ENCODE results near the gene GRIK4.
"Not testable (repeated sequence)": the region's sequence is repeated elsewhere in the genome, so short reads cannot be mapped to it uniquely, and the experiment has no call there.

GRIK4 gene

GRCh38 chr11:120784566-120785251 lies 273.2 kb downstream of the GRIK4 start:
- TF ChIP-seq, protein P1, sequence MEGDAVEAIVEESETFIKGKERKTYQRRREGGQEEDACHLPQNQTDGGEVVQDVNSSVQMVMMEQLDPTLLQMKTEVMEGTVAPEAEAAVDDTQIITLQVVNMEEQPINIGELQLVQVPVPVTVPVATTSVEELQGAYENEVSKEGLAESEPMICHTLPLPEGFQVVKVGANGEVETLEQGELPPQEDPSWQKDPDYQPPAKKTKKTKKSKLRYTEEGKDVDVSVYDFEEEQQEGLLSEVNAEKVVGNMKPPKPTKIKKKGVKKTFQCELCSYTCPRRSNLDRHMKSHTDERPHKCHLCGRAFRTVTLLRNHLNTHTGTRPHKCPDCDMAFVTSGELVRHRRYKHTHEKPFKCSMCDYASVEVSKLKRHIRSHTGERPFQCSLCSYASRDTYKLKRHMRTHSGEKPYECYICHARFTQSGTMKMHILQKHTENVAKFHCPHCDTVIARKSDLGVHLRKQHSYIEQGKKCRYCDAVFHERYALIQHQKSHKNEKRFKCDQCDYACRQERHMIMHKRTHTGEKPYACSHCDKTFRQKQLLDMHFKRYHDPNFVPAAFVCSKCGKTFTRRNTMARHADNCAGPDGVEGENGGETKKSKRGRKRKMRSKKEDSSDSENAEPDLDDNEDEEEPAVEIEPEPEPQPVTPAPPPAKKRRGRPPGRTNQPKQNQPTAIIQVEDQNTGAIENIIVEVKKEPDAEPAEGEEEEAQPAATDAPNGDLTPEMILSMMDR (IDR thresholded peaks at IDR 0.05; ENCODE audit: borderline replicate concordance, control extremely low read depth, extremely low read depth, insufficient read depth, missing control alignments), result no peak
- no peak for DNase-seq (ENCODE audit: low spot score)
- in situ Hi-C loops (cut with MboI; ENCODE audit: low sequenced_read_pairs, unreplicated experiment), result no loop called here

GRCh38 chr11:120785576-120785975 lies 274.0 kb downstream of the GRIK4 start:
- in situ Hi-C loops (cut with MboI; ENCODE audit: low sequenced_read_pairs, unreplicated experiment), result no loop called here
- no peak for DNase-seq (ENCODE audit: low spot score)
- TF ChIP-seq, protein P1 (IDR thresholded peaks at IDR 0.05; ENCODE audit: borderline replicate concordance, control extremely low read depth, extremely low read depth, insufficient read depth, missing control alignments), result no peak

DNA sequence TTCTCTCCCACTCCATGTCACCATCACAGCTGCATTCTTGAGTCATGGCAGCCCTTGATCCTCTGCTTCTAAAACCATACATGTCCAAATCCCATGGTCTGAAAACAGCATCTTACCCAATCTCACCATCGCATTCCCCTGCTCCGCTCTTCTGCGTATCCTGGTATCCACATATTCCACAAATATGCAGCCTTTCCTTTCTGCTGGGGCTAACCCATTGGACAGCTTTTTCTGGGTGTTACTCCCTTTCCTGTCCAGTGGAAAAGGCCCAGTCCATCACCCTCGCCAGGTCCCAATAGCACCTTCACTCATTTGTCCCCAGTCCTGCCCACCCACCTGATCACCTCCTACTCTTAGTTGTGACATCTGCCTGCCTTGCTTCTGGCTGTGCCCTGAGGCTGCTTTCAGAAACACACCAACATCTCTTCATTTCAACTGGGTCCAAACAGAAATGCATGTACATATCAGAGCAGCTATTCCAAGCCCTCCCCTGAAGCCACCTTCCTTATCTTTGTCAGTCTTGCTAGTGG lies 274.7 kb downstream of the GRIK4 start:
- no peak for DNase-seq (ENCODE audit: low spot score)
- in situ Hi-C loops (cut with MboI; ENCODE audit: low sequenced_read_pairs, unreplicated experiment), result no loop called here
- TF ChIP-seq, protein P1 (IDR thresholded peaks at IDR 0.05; ENCODE audit: borderline replicate concordance, control extremely low read depth, extremely low read depth, insufficient read depth, missing control alignments), result no peak

- DNase-seq (ENCODE audit: low spot score); in situ Hi-C loops (cut with MboI; ENCODE audit: low sequenced_read_pairs, unreplicated experiment): not testable (repeated sequence)
Observed at GRCh38 chr11:120787224-120787623, 275.7 kb downstream of the GRIK4 start.

DNA sequence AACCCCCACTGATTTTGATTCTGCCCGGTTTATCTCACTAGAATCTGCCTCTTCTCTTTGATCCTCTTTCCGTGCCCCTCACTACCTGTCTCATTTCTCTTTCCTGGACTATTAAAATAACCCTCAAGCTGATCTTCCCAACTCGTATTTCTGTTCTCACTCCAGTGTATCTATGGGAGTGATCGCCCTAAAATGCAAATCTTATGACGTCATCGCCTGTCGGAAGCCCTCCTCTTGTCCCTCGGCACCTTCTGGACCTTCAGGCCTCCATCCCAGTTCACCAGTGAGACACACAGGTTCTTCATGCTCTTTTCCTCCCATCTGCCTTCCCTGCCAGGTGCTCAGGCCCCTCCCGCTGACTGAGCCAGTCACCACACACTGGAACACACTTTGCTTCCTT lies 277.8 kb downstream of the GRIK4 start:
- in situ Hi-C loops (cut with MboI; ENCODE audit: low sequenced_read_pairs, unreplicated experiment), result no loop called here

DNA sequence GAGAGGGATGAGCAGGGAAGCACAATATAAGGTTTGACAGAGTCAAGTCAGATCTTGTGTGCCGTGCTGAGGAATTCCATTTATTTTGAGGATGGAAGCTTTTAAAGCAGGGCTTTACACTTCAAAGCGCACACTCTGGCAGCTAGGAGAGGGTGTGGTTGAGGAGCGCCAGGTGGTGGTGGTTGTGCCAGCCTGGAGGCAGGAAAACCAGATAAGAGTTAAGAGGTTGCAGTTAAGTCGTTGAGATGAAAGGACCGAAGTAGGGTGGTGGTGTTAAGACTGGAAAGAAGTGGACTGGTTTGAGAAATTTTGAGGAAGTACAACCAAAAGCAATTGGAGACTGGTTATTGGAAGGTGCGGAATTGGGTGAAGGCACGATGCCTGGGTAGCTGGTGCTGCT lies 280.8 kb downstream of the GRIK4 start:
- DNase-seq (ENCODE audit: low spot score), result no peak
- TF ChIP-seq, protein P1 (IDR thresholded peaks at IDR 0.05; ENCODE audit: borderline replicate concordance, control extremely low read depth, extremely low read depth, insufficient read depth, missing control alignments), result no peak
- in situ Hi-C loops (cut with MboI; ENCODE audit: low sequenced_read_pairs, unreplicated experiment), result no loop called here

More for the DNA sequence above, 277.8 kb downstream of the GRIK4 start:
- no peak for DNase-seq (ENCODE audit: low spot score)
- TF ChIP-seq, protein P1 (IDR thresholded peaks at IDR 0.05; ENCODE audit: borderline replicate concordance, control extremely low read depth, extremely low read depth, insufficient read depth, missing control alignments), result no peak

- TF ChIP-seq, protein P1 (IDR thresholded peaks at IDR 0.05; ENCODE audit: borderline replicate concordance, control extremely low read depth, extremely low read depth, insufficient read depth, missing control alignments), result no peak
- DNase-seq (ENCODE audit: low spot score), result no peak
- in situ Hi-C loops (cut with MboI; ENCODE audit: low sequenced_read_pairs, unreplicated experiment), result no loop called here
Observed at GRCh38 chr11:120793150-120793549, 281.6 kb downstream of the GRIK4 start.

Data from GM13976 (cell line).